A549 (cell line): Measurements from ENCODE around the gene HTRA3.

Source experiments
- BHLHE40 ChIP-seq: IDR thresholded peaks from 2 replicates; pipeline ENCODE4 v1.6.1; 2012; ENCODE audit warnings: low read depth, low read length, inconsistent platforms
- CHD2 ChIP-seq: fragments of 150-350 bp; IDR thresholded peaks from 2 replicates; pipeline ENCODE4 v1.6.1; 2014; ENCODE audit warnings: low read length; ENCODE audit not compliant: partially characterized antibody
- EP300 ChIP-seq, 2 experiments: fragments of >200 bp; sonication (Bioruptor Twin); formaldehyde crosslinking; IDR thresholded peaks; 2 replicates in 1 of 2; 3 replicates in 1 of 2; pipeline ENCODE4 v1.6.1; 2016 to 2017
- HDAC2 ChIP-seq: fragments of 200-600 bp; sonication (generic); IDR thresholded peaks from 2 replicates; pipeline ENCODE4 v1.6.1; 2016
- KDM5A ChIP-seq: fragments of 200-600 bp; sonication (generic); IDR thresholded peaks from 2 replicates; pipeline ENCODE4 v1.6.1; 2016; ENCODE audit warnings: antibody characterized with exemption, mild to moderate bottlenecking
- NFE2L2 ChIP-seq: fragments of 150-350 bp; conservative IDR thresholded peaks from 2 replicates; pipeline ENCODE4 v1.6.1; 2014; ENCODE audit warnings: low read length
- POLR2A ChIP-seq: IDR thresholded peaks from 2 replicates; pipeline ENCODE4 v1.6.1; 2012; ENCODE audit warnings: mild to moderate bottlenecking, low read length
- RAD21 ChIP-seq, 2 experiments: fragments of >200 bp in 1 of 2; sonication (Bioruptor Twin) in 1 of 2; formaldehyde crosslinking in 1 of 2; IDR thresholded peaks in 1 of 2; conservative IDR thresholded peaks in 1 of 2; 2 replicates in 1 of 2; 3 replicates in 1 of 2; pipeline ENCODE4 v1.6.1; 2012 to 2018; ENCODE audit warnings: inconsistent platforms in 1 of 2
- USF2 ChIP-seq: fragments of 450-650 bp; IDR thresholded peaks from 2 replicates; pipeline ENCODE4 v1.6.1; 2014; ENCODE audit warnings: antibody characterized with exemption
- TF ChIP-seq, protein P1 (sequence below): IDR thresholded peaks from 2 replicates; pipeline ENCODE4 v1.6.1; 2012
- TF ChIP-seq, protein P2 (sequence below): fragments of >200 bp; sonication (Bioruptor Twin); formaldehyde crosslinking; IDR thresholded peaks from 3 replicates; pipeline ENCODE4 v1.5.1; 2016

DNA sequence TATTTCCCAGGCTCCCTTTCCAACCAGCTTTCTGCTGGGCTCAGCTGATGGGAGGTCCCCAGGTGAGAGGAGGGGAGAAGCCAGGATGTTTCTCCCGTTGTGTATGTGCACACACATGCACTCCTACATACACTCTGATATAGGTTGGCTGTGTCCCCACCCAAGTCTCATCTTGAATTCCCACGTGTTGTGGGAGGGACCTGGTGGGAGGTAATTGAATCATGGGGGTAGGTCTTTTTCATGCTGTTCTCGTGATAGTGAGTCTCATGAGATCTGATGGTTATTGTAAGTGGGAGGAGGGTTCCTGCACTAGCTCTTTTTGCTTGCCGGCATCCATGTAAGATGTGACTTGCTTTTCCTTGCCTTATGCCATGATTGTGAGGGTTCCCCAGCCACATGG lies 11.7 kb upstream of the HTRA3 start:
- TF ChIP-seq, protein P1, sequence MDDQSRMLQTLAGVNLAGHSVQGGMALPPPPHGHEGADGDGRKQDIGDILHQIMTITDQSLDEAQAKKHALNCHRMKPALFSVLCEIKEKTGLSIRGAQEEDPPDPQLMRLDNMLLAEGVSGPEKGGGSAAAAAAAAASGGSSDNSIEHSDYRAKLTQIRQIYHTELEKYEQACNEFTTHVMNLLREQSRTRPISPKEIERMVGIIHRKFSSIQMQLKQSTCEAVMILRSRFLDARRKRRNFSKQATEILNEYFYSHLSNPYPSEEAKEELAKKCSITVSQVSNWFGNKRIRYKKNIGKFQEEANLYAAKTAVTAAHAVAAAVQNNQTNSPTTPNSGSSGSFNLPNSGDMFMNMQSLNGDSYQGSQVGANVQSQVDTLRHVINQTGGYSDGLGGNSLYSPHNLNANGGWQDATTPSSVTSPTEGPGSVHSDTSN: no peak
- TF ChIP-seq BHLHE40 (no peak), NFE2L2 (no peak), CHD2 (no peak), POLR2A (no peak), KDM5A (no peak), EP300 (IDR thresholded peaks at IDR 0.05) (no peak), HDAC2 (no peak), USF2 (no peak), RAD21 (conservative IDR thresholded peaks at IDR 0.05 in 1 of 2, IDR thresholded peaks at IDR 0.05 in 1 of 2) (no peak)
- TF ChIP-seq, protein P2, sequence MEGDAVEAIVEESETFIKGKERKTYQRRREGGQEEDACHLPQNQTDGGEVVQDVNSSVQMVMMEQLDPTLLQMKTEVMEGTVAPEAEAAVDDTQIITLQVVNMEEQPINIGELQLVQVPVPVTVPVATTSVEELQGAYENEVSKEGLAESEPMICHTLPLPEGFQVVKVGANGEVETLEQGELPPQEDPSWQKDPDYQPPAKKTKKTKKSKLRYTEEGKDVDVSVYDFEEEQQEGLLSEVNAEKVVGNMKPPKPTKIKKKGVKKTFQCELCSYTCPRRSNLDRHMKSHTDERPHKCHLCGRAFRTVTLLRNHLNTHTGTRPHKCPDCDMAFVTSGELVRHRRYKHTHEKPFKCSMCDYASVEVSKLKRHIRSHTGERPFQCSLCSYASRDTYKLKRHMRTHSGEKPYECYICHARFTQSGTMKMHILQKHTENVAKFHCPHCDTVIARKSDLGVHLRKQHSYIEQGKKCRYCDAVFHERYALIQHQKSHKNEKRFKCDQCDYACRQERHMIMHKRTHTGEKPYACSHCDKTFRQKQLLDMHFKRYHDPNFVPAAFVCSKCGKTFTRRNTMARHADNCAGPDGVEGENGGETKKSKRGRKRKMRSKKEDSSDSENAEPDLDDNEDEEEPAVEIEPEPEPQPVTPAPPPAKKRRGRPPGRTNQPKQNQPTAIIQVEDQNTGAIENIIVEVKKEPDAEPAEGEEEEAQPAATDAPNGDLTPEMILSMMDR: no peak
